Tibial artery (tissue), 4 donors: Measurements from ENCODE around the gene DNAJA4.
"Not testable (repeated sequence)": the region's sequence is repeated elsewhere in the genome, so short reads cannot be mapped to it uniquely, and the experiment has no call there.

ENCODE experiments used
- DNase-seq, 2 donors: peaks; one replicate each; pipeline ENCODE4 v3.0.0-alpha.2; 2019
- H3K27ac ChIP-seq, 2 donors: fragments of 200-600 bp; sonication (generic) in 1 of 2; 1 replicate in 1 of 2; 2 replicates in 1 of 2; pipeline ENCODE4 v1.5.1; 2018 to 2019; ENCODE audit warnings: mild to moderate bottlenecking in 1 of 2
- H3K27me3 ChIP-seq, 2 donors: fragments of 200-600 bp; sonication (generic) in 1 of 2; one replicate each; pipeline versions ENCODE4 v1.5.1 to v1.6.0; 2016 to 2019
- H3K36me3 ChIP-seq, 3 donors: fragments of 200-600 bp; sonication (generic) in 2 of 3; one replicate each; pipeline ENCODE4 v1.5.1; 2016 to 2019; ENCODE audit warnings: mild to moderate bottlenecking in 2 of 3
- H3K4me1 ChIP-seq, 4 donors: fragments of 200-600 bp; sonication (generic) in 2 of 4; 1 replicate in 3 of 4; 2 replicates in 1 of 4; pipeline ENCODE4 v1.5.1; 2016 to 2019
- H3K4me3 ChIP-seq, 2 donors: fragments of 200-600 bp; sonication (generic) in 1 of 2; 1 replicate in 1 of 2; 2 replicates in 1 of 2; pipeline ENCODE4 v1.5.1; 2018 to 2019; ENCODE audit warnings: mild to moderate bottlenecking in 2 of 2
- H3K9me3 ChIP-seq, 3 donors: fragments of 200-600 bp; sonication (generic) in 1 of 3; one replicate each; pipeline ENCODE4 v1.5.1; 2016 to 2019
- intact Hi-C: fragments of 100-400 bp; cut with DNase I; formaldehyde crosslinking; loops from one replicate; pipeline ENCODE4 v1.15.0; 2023; ENCODE audit warnings: low total_unique reads
- TF ChIP-seq, protein P1 (sequence below), 2 experiments: fragments of 200-600 bp in 1 of 2; fragments of 450-650 bp in 1 of 2; IDR thresholded peaks; one replicate each; pipeline ENCODE4 v1.5.1; 2017 to 2019; ENCODE audit warnings: antibody characterized with exemption in 2 of 2, mild to moderate bottlenecking in 1 of 2, moderate library complexity in 1 of 2

Gene DNAJA4

DNA sequence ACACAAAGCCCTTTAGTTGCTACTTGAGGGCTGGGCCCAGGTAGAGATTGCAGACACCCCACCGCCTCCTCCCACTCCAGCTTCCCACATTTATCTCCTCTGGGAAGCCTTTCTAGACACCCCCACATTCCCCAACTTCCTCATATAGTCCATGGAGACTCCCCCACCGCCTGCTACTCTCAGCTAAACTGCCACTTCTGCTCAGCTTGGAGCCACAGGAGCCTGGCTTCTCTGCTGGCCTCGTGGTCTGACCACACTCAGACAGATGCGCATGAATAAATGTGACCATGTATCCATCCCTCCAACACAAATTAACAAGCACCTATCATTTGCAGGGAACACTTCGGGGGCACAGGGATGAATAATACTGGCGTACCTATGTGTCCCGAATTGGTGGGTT is 19.5 kb upstream of the DNAJA4 start:
- Histone ChIP-seq H3K27me3 (peaks cover 0 to 6% of the 10 kb centered on the region in 2 donors), H3K4me1 (peaks cover 0 to 4% (median 0%) of the 10 kb centered on the region in 4 donors), H3K4me3 (no peak overlapping the region), H3K9me3 (no peaks in the 10 kb centered on the region), H3K36me3 (no peaks in the 10 kb centered on the region), H3K27ac (no peak overlapping the region)
- TF ChIP-seq, protein P1, sequence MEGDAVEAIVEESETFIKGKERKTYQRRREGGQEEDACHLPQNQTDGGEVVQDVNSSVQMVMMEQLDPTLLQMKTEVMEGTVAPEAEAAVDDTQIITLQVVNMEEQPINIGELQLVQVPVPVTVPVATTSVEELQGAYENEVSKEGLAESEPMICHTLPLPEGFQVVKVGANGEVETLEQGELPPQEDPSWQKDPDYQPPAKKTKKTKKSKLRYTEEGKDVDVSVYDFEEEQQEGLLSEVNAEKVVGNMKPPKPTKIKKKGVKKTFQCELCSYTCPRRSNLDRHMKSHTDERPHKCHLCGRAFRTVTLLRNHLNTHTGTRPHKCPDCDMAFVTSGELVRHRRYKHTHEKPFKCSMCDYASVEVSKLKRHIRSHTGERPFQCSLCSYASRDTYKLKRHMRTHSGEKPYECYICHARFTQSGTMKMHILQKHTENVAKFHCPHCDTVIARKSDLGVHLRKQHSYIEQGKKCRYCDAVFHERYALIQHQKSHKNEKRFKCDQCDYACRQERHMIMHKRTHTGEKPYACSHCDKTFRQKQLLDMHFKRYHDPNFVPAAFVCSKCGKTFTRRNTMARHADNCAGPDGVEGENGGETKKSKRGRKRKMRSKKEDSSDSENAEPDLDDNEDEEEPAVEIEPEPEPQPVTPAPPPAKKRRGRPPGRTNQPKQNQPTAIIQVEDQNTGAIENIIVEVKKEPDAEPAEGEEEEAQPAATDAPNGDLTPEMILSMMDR (IDR thresholded peaks at IDR 0.05), result no peak
- peak in 1 of 2 donors; percentile 35 for DNase-seq
- intact Hi-C loops, result loop anchor here (5.0 kb wide), 1 partner anchor 133 kb away; no protein-coding TSS in a partner anchor

DNA sequence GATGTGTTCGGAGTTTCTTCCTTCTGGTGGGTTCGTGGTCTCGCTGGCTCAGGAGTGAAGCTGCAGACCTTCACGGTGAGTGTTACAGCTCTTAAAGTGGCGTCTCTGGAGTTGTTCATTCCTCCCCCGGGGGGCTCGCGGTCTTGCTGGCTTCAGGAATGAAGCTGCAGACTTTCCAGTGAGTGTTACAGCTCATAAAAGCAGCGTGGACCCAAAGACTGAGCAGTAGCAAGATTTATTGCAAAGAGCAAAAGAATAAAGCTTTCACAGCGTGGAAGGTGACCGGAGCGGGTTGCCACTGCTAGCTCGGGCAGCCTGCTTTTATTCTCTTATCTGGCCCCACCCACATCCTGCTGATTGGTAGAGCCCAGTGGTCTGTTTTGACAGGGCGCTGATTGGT is 19.0 kb upstream of the DNAJA4 start:
- intact Hi-C loops, H3K27ac ChIP-seq, H3K4me1 ChIP-seq, H3K9me3 ChIP-seq, H3K27me3 ChIP-seq, H3K36me3 ChIP-seq, DNase-seq, H3K4me3 ChIP-seq: not testable (repeated sequence)

DNA sequence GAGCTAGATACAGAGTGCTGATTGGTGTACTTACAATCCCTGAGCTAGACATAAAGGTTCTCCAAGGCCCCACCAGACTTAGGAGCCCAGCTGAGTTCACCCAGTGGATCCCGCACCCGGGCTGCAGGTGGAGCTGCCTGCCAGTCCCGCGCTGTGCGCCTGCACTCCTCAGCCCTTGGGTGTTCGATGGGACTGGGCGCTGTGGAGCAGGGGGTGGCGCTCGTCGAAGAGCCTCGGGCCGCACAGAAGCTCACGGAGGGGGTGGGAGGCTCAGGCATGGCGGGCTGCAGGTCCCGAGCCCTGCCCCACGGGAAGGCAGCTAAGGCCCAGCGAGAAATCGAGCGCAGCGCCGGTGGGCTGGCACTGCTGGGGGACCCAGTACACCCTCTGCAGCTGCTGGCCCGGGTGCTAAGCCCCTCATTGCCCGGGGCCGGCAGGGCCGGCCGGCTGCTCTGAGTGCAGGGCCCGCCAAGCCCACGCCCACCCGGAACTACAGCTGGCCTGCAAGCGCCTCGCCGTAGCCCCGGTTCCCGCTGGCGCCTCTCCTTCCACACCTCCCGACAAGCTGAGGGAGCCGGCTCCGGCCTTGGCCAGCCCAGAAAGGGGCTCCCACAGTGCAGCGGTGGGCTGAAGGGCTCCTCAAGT is 18.3 kb upstream of the DNAJA4 start:
- H3K9me3 ChIP-seq, H3K36me3 ChIP-seq, DNase-seq, H3K4me1 ChIP-seq, intact Hi-C loops, H3K27ac ChIP-seq, H3K4me3 ChIP-seq, H3K27me3 ChIP-seq: not testable (repeated sequence)

DNA sequence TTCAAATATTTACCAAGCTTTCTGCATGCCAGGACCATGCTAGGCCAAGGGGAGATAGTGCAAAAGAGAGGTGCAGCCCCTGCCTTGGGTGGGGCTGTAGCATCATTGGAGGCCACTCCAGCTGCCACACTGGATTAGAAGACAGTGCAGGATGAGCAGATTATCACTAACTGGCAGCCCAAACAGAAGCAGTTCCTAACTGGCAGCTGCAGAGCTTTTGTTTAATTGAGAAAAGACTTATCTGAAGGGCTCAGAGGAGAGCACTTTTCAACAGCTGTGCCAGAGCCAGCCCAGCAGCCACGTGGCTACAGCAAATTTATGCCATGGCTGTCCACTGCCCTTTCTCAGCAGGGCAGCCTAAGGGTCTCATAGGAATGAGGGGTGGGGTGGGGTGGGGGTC is 16.5 kb upstream of the DNAJA4 start:
- Histone ChIP-seq H3K27ac (no peak overlapping the region), H3K36me3 (no peaks in the 10 kb centered on the region), H3K9me3 (no peaks in the 10 kb centered on the region), H3K27me3 (peaks cover 0 to 6% of the 10 kb centered on the region in 2 donors), H3K4me1 (peaks cover 0 to 4% (median 0%) of the 10 kb centered on the region in 4 donors), H3K4me3 (no peak overlapping the region)
- intact Hi-C loops, result no loop called here
- DNase-seq, result no peak
- TF ChIP-seq, protein P1 (IDR thresholded peaks at IDR 0.05), result no peak

DNA sequence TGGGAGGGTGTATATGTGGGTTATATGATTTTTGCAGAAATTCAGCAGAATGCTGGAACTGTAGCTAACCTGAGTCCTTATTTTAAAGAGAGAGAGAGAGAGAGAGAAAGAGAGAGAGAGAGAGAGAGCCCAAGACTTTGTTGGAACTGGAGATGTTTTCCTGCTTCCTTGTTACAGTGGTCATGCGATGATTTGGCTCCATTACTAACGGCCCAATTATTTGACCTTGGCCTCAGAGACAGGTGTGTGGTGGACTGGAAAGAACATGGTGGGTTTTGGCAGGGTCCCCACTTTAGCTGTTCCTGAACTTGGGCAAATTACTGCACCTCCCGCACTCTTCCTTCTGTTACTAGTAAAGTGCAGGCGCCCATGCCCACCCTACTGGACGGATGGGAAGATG is 15.2 kb upstream of the DNAJA4 start:
- Histone ChIP-seq H3K4me1 (no peaks in the 10 kb centered on the region), H3K27ac (no peak overlapping the region), H3K4me3 (no peak overlapping the region), H3K27me3 (no peaks in the 10 kb centered on the region), H3K9me3 (no peaks in the 10 kb centered on the region), H3K36me3 (no peaks in the 10 kb centered on the region)
- TF ChIP-seq, protein P1 (IDR thresholded peaks at IDR 0.05), result no peak
- intact Hi-C loops, result no loop called here
- no peak for DNase-seq

DNA sequence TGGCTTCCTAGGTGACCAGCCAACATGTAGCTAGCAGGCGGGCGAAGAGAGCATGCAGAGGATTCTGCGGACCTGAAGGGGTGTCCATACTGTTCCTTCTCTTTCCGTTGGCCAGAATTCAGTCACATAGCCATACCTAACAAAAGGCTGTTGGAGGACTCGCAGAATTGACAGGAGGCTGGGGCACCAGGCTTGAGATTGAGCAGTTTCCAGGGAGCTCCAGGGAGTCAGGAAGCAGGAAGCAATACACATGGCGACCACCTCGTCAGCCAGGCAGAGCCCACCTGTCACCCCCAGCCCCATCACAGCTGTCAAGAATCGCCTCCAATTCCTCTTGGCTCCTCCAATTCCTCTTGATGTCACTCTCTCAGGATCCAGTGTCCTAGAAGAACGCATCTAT is 13.2 kb upstream of the DNAJA4 start:
- TF ChIP-seq, protein P1 (IDR thresholded peaks at IDR 0.05), result no peak
- no peak for DNase-seq
- H3K27me3 ChIP-seq, result no peaks in the 10 kb centered on the region
- no peaks in the 10 kb centered on the region for H3K9me3 ChIP-seq
- intact Hi-C loops, result no loop called here
- H3K27ac ChIP-seq, result no peak overlapping the region
- no peaks in the 10 kb centered on the region for H3K36me3 ChIP-seq
- no peak overlapping the region for H3K4me3 ChIP-seq
- H3K4me1 ChIP-seq, result no peaks in the 10 kb centered on the region
